ENCODE measurements around the gene NCKAP1.
"Not testable (repeated sequence)": the region's sequence is repeated elsewhere in the genome, so short reads cannot be mapped to it uniquely, and the experiment has no call there.

NCKAP1 gene

DNA sequence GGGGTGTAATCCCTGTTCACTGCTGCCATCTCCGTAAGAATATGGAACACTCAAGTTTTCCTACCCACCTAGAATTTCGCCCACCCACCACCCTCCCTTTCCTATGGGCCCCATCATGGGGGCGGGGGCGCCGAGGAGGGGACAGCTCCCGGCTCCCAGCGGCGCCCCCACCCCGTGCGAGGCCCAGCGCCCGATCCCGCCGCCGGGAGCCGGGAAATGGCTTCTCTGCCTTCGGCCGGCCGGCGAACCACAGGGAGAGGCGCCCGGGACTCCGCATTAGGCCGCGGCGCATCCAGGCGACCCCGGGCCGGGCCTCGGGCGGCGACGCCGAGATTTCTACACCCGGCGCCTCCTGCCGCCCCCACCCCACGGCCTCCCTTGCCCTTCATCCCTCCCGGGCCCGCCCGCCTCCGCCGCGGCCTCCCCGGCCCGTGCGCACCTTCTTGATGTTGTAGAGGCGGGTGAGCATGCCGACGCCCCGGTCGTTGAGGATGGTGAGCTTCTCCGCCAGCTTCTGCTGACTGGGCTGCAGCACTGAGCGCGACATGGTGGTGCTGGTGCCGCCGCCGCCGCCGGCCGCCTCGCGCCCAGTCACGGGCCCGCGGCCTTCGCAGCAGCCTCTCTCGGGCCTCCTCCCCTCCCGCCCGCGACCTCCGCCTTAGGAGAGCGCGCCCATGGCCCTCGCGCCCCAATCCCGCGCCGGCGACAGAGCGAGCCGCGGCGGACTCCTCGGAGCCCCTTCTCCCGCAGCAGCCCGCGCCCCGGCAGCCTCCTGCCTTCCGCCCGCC, 510 bp downstream of the NCKAP1 start:
- DNase-seq (ENCODE audit: low read depth) = peak; percentile 26

DNA sequence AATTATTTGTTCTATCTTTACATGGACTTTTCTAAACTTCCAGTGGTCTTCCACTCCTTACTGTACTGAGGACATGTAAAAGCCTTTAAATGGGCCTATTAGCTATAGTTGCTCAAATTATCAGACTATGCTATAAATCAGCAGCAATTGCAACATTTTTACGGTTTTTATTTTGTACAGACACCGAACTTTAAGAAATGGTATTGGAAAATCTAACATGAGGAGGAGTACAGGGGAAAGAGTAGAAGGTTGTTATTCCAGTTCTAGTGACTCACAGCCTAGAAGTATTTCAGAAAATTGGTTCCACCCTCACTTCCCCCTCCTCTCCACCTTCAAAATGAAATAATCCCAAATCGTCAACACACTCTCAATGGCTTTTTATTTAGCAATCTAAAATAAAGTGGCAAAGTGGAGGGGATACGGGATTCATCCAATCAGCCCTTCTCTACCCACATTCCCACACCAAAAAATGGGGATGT, 1.1 kb downstream of the NCKAP1 start:
- DNase-seq (ENCODE audit: low read depth) = peak; percentile 60

DNA sequence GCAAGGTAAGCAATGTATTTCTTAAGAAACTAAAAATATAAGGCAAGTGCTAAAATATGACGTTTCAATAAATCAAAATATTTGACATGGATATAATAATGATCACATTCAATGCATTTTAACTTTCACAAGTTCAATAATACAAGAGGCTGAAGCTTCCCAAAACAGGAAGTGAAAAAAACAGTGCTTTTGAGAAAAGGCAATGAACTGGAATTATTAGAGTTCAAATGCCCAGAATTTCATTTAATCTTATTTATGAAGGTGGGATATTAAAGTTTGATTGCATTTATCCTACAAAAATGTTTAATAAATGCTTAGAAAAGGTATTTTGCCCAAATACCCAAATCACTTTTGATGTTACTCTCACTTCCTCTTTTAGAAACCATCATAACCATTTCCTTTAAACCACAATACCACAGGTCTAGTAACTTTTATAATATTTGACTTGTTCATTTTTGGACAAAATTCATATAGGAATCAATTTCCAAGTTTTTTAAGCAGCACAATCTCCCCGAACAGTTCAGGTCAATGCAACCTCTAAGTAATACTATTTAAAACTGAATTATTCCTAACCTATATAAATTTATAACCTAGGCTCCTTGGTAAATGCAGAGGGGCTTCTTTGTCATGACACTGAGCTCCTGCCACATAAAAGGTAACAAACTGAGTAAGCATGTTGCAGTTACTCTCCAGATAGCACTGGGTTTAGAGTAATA, 2.1 kb downstream of the NCKAP1 start:
- no peak for DNase-seq (ENCODE audit: low read depth)

DNA sequence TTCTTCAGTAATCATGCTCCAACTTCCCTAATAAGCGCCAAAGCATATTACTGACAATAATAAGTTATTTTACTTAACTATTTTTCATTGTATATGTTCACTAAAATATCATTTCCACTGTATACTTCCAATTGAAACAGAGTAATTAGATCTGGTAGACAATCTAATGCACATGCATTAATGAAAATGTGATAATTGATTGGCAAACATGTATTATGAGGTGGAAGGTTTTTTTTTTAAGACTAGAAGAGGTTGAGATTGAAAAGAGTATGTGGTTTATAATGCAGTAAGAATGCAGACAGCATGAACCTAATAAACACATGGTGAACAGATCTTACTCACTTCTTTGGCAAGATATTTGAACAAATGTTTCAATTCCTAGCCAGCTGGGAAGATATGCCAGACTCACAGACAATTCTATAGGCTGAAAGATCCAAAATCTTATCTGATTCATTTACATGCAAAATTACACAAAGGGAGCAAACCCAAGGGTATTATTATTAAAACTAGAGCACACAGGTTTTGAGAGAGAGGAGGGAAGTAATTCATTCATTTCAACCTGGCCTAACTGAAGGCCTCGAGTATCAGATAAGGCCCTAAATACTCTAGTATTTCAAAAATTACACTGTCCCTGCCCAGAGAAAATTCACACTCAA, 2.8 kb downstream of the NCKAP1 start:
- peak; percentile 88 for DNase-seq (ENCODE audit: low read depth)

DNA sequence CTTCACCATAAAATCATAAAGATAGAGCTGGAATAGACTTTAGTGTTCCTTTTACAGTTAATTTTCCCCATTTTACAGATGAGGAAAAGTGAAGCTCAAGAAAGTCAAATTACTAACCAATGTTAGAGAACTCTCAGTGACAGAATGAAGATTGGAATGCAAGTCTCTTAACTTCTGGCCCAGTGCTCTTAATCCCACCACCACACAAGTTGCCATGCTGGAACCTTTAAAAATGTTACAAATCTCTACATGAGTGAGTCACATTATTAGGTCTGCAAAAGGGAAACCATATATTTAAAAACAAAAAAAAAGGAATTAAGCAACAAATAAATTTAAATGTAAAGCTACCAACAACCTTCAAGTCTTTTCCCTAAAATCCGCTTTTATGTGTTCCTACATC, 3.5 kb downstream of the NCKAP1 start:
- DNase-seq (ENCODE audit: low read depth) = peak; percentile 92

DNA sequence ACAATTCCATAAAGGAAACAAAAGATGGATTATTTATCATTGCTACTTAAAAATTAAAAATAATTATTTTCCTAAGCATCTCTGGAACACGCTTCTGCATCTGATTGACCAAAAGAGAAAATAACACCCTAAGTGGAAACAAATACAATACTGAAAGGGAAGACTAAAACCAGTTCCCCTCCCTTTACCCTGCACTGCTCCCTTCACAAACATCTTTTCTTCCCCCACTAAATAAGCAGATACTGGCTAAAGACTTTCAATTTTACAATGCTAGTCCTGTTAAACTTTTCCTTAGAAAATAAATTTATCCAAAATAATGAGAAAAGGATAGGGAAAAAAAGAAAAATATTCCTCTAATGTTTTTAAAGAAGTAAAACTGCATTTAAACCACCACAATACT, 4.3 kb downstream of the NCKAP1 start:
- DNase-seq (ENCODE audit: low read depth) = no peak

DNA sequence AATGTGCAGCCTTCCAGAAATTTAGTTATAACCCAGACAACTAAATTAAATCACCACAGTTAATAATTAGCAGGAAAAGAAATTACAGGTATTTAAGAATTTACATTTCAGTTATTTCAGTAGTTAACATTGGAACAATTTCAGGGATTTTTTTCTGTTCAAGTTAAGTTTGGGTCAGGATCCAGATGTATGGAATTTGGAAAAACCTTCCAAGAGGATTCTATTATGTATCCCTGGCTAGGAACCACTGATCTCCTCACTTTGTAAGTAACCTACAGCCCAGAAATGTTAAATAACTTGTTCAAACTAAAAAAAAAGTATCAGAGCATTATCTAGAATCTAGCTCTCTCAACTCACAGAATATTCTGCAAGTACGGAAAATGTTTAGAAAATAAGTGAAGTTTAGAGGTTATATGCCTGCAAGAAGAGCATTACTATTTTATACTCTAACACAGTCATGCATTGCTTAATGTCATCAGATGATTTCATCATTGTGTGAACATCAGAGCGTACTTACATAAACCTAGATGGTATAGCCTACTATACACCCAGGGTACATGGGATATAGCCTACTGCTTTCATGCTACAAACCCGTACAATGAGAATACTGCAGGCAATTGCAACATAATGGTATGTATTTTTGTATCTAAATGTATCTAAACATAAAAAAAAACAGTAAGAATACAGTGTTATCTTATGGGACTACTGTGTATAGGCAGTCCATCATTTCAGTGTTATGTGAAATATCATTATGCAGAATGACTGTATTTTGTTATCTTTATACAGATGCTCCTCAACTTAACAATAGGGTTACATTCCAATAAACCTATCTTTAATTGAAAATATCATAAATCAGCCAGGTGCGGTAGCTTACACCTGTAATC, 6.1 kb downstream of the NCKAP1 start:
- peak; percentile 76 for DNase-seq (ENCODE audit: low read depth)

DNA sequence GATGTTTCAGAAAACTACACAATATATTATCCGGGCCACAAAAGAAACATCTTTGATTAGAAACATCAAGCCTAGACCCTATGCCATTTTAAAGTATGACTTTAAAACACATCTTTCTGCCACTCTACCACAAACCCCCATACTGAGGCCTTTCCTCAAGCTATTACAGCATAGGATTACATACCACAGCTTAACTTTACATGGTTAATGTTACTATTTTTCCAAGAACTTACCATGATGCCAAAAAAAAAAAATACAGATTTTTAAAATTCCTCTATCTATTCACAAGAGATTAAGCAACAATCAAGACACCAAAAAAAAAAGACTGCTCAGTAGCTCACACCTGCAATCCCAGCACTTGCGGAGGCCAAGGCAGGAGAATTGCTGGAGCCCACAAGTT, 9.0 kb downstream of the NCKAP1 start:
- peak; percentile 49 for DNase-seq (ENCODE audit: low read depth)

DNA sequence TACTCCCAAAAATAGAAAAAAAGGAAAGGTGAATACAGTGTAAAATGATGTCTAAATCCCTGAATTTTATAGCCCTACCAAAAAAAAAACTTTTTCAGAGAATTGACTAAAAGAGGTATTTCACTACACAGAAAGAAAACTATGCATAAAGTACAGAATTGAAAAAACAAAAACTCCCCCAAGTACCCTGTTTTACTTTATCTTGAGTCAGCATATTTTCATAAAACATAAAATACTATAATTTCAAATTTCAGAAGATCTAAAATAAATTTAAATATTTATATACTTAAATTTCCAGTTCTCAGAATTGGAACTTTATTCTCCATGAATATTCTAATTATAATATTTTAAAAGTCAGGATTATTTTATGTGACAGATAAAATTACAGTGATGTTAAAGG, 10.1 kb downstream of the NCKAP1 start:
- no peak for DNase-seq (ENCODE audit: low read depth)

DNA sequence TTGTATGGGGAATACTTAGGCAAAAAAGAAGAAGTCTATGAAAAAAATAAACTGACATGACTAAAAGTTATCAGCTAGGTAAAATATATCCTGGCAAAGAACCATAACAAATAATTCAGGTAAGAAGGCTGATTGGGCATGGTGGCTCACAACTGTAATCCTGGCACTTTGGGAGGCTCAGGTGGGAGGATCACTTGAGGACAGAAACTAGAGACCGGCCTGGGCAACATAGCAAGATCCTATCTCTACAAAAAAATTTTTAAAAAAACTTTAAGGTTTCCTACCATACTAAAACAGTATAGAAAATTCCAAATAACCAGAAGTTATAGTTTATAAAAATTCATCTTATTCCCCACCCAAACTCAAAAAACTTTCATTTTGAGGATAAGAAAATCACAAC, 10.8 kb downstream of the NCKAP1 start:
- no peak for DNase-seq (ENCODE audit: low read depth)

DNA sequence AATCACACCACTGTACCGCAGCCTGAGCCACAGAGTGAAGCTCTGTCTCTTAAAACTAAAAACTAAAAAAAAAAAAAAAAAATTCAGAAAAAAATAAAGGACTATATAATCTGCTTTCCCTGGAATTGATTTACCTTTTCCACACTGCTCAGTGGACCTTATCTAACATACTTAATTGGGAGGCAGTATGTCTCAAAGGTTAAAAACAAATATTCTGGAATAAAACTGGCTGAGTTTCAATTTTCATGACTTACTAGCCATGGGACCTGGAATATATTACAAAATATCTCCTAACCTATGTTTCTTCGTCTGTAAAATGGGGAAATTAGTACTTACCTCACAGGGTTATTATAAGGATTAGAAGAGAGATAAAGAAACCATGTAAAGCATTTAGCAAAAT, 11.8 kb downstream of the NCKAP1 start:
- no peak for DNase-seq (ENCODE audit: low read depth)

DNA sequence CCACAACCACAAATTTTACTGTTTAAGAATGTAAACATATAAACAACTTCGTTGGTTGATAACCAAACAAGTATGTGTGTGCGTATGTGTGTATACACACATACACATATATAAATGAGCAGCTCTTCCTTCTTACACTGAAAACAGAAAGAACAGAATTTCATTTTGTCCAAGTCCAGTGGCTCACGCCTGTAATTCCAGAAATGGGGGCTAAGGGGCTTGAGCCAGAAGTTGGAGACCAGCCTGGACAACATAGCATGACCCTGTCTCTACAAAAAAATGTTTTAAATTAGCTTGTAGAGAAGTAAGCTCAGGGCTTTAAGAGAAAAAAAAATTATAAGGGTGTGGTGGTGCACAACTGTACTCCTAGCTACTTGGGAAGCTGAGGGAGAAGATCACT, 12.3 kb downstream of the NCKAP1 start:
- no peak for DNase-seq (ENCODE audit: low read depth)

DNA sequence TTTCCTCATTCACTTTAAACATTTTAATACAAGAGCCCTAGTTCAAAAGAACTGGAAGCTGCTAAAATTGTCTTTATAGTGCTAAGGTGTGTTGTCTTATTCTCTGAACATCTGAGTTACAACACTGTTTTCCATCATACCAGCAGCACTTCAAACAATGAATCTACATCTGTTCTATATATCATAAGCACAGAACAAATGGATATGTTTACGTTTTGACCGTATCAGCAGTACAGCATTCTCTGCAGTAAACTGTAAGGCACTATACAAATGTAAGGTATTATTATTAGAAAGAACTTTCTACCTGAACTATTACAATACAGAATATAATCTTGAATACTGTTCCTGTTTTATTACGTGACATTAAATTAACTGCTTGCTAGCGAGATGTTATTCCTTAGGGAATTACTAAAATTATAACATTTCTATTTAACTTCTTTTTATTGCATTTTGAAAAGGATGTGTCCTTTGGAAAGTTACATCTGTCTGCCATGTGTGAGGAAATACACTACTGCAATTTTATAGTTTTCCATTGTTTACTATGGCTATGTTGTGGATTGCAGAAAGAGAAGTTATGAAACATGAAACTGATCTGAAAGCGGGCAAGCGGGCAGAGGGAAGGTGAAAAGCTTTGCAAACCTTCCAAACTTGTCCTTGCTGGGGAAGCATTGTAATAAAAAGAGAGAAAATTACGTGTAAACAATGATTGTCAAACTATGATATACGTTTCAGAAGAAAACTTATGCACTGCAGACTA, 13.7 kb downstream of the NCKAP1 start:
- DNase-seq (ENCODE audit: low read depth) = peak; percentile 38

DNA sequence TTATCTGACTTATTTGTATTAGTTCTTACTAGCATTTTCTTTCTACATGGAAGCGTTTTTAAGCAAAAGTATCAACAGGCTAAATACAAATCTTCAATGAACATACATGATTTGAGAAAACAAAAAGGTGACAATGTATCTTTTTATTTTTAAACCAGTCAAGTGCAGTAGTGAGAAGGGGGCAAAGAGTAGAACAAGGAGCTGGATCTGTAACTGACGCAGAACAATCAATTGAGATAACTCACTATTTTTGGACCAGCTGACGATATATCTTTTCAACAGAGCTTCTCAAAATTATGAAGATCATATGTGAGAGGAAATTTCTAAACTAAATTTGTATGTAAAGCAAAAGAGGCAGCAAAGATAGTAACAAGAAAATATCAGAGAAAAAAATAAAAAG, 15.5 kb downstream of the NCKAP1 start:
- DNase-seq (ENCODE audit: low read depth) = no peak

DNA sequence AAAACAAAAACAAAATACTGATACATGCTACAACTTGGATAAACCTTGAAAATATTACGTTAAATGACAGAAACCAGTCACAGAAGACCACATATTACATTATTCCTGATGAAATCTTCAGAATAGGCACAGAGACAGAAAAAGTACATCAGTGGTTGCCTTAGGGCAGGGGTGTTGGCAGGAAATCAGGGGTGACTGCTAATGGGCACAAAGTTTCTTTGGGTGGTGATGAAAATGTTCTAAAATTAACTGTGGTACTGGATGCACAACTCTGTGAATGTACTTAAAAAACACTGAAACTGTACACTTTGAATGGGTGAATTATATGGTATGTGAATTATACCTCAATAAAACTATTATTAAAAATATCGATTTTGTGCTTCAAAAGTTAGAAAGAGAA, 16.6 kb downstream of the NCKAP1 start:
- no peak for DNase-seq (ENCODE audit: low read depth)

DNA sequence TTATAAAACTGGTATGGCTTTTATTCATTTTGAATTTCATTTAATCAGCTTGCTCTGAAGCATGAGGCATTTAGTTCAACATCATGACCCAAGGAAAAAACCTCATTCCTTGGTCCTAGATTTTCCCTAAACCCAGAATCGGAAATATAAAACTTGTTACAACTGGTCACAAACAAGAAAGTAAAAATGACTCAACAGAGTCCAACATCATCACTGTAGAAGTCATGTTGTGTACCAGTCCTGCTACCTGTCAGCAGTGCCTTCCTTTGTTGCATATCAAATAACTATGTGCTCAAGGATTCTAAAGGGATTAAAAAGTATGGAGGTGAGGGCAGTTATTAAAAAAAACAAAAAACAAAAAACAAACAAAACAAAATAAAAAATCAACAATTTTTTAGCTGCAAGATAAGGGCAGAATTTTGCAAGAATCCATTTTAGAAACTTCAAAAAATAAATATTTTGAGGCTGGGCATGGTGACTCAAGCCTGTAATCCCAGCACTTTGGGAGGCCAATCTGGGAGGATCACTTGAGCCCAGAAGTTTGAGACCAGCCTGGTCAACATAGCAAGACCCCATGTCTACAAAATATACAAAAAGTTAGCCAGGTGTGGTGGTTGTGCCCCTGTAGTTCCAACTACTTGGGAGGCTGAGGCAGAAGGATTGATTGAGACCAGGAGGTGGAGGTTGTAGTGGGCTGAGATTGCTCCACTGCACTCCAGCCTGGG, 18.4 kb downstream of the NCKAP1 start:
- DNase-seq (ENCODE audit: low read depth) = no peak

DNA sequence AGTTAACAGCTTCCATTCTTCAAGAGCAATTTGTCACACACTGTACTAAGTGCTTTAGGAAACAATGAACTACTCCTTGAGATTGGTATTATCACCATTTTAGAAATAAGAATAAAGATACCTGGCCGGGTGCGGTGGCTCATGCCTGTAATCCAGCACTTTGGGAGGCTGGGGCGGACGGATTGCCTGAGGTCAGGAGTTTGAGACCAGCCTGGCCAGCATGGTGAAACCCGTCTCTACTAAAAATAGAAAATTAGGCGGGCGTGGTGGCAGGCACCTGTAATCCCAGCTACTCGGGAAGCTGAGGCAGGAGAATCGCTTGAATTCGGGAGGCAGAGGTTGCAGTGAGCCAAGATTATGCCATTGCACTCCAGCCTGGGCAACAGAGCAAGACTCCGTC, 20.4 kb downstream of the NCKAP1 start:
- DNase-seq (ENCODE audit: low read depth) = not testable (repeated sequence)

DNA sequence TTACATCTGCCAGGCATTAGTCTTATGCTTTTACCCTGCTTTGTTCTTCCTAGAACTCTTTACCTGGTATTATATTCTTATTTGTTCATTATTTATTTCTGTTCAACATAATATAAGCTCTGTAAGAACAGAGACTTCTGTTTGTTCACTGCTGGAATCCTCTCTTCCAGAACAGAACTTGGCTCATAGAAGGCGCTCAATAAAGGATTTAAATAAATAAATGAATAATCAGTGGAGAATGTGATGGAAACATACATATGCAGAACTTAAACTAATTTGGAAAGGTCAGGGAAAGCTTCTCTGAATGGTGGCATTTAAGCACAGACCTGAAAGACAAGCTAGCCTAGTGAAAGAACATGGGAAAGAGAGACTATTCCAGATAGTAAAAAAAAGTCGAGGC, 24.3 kb downstream of the NCKAP1 start:
- DNase-seq (ENCODE audit: low read depth) = no peak

DNA sequence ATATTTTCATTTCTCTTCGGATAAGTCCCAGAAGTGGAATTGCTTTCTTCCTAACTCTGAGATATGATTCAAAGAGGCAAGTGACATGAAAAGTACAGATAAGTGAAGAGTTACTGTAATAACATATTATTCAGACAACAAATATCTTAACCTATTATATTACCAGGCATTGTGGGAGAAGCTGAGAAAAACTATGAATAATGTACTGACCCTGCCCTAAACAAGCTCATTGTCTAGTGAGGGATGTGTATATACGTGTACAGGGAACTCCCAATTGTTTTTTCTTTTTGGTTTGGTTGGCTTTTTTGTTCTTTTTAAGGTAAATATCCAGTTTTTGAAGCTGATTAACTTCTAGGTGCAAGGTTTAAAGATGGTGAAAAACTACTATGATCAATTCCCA, 26.5 kb downstream of the NCKAP1 start:
- no peak for DNase-seq (ENCODE audit: low read depth)

DNA sequence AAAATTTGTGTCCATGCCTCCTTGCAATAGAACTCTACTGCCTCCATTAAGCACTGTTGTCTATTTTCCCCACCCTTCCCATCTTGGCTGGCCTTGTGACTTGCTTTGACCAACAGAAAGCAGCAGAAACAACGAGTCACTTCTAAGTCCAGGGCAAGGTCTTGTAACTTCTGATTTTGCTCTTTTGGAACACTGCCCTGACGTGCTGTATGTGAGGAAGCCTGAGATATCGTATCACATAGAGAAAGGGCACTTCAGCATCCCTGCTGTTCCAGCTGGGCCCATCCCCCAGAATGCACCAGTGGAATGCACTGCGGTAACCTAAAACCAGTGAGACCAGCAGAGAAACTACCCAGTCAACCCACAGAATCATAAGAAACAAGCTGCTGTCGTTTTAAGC, 28.1 kb downstream of the NCKAP1 start:
- peak; percentile 94 for DNase-seq (ENCODE audit: low read depth)

All from iris pigment epithelial cell (primary cell).